Duodenal mucosa (tissue), 2 donors: ENCODE results near the gene MYH7B.

Experiments used
- H3K27ac ChIP-seq: one replicate; pipeline ENCODE4 v1.7.0; 2013; ENCODE audit warnings: low read depth, low read length
- H3K27me3 ChIP-seq, 2 donors: one replicate each; pipeline ENCODE4 v1.7.0; 2013; ENCODE audit warnings: low read length in 2 of 2, control low read depth in 1 of 2; ENCODE audit not compliant: insufficient read depth in 2 of 2, control insufficient read depth in 1 of 2
- H3K36me3 ChIP-seq, 2 donors: one replicate each; pipeline ENCODE4 v1.7.0; 2013; ENCODE audit warnings: low read length in 2 of 2, control low read depth in 1 of 2; ENCODE audit not compliant: insufficient read depth in 2 of 2, control insufficient read depth in 1 of 2
- H3K4me1 ChIP-seq, 2 donors: one replicate each; pipeline ENCODE4 v1.7.0; 2013; ENCODE audit warnings: low read length in 2 of 2, control low read depth in 1 of 2; ENCODE audit not compliant: insufficient read depth in 2 of 2, control insufficient read depth in 1 of 2
- H3K4me3 ChIP-seq, 2 donors: one replicate each; pipeline ENCODE4 v1.7.0; 2013; ENCODE audit warnings: low read length in 2 of 2, low read depth in 1 of 2
- H3K9ac ChIP-seq, 2 donors: one replicate each; pipeline ENCODE4 v1.7.0; 2013; ENCODE audit warnings: low read length in 2 of 2, low read depth in 1 of 2
- H3K9me3 ChIP-seq, 2 donors: one replicate each; pipeline ENCODE4 v1.7.0; 2013; ENCODE audit warnings: low read length in 2 of 2, control low read depth in 1 of 2; ENCODE audit not compliant: control insufficient read depth in 1 of 2

MYH7B gene

GRCh38 chr20:35003211-35004031 lies 47.8 kb downstream of the MYH7B start:
- Histone ChIP-seq H3K36me3 (peaks cover 68 to 100% of the 10 kb centered on the region in 2 donors), H3K27ac (no peak overlapping the region), H3K27me3 (no peaks in the 10 kb centered on the region), H3K4me1 (no peaks in the 10 kb centered on the region), H3K9me3 (no peaks in the 10 kb centered on the region), H3K9ac (no peak overlapping the region), H3K4me3 (no peak overlapping the region)

GRCh38 chr20:35004051-35004725 lies 48.5 kb downstream of the MYH7B start:
- peaks cover 75 to 100% of the 10 kb centered on the region in 2 donors for H3K36me3 ChIP-seq

GRCh38 chr20:35004749-35005462 lies 49.2 kb downstream of the MYH7B start:
- H3K27me3 ChIP-seq, result no peaks in the 10 kb centered on the region
- no peaks in the 10 kb centered on the region for H3K9me3 ChIP-seq
- no peak overlapping the region for H3K9ac ChIP-seq
- no peak overlapping the region for H3K27ac ChIP-seq
- H3K4me3 ChIP-seq, result no peak overlapping the region
- H3K36me3 ChIP-seq, result peaks cover 80 to 99% of the 10 kb centered on the region in 2 donors
- no peaks in the 10 kb centered on the region for H3K4me1 ChIP-seq

More at GRCh38 chr20:35004051-35004725, 48.5 kb downstream of the MYH7B start:
- H3K27ac ChIP-seq, result no peak overlapping the region
- no peak overlapping the region for H3K9ac ChIP-seq
- H3K27me3 ChIP-seq, result no peaks in the 10 kb centered on the region
- no peak overlapping the region for H3K4me3 ChIP-seq
- no peaks in the 10 kb centered on the region for H3K4me1 ChIP-seq
- no peaks in the 10 kb centered on the region for H3K9me3 ChIP-seq
